Daoy (cell line): ENCODE data around the gene METTL24. TPM values are rescaled to one million over a fixed set of nuclear protein-coding genes. Genes with fewer than 3 reads are reported as not detected.
"Not testable (repeated sequence)": the region's sequence is repeated elsewhere in the genome, so short reads cannot be mapped to it uniquely, and the experiment has no call there.

Source experiments
- DNase-seq: peaks from one replicate; pipeline ENCODE4 v3.0.0-alpha.2; 2015; ENCODE audit warnings: low read depth
- total RNA-seq: library from RNA; depleted of rRNA; stranded (reverse); fragments of >200 nt; shearing (Covaris generic); gene quantifications from 2 replicates; pipeline ENCODE4 v1.2.3, GENCODE V29; 2014

The METTL24 gene
- total RNA-seq, 1 experiment from 2014 or later = not detected

DNA sequence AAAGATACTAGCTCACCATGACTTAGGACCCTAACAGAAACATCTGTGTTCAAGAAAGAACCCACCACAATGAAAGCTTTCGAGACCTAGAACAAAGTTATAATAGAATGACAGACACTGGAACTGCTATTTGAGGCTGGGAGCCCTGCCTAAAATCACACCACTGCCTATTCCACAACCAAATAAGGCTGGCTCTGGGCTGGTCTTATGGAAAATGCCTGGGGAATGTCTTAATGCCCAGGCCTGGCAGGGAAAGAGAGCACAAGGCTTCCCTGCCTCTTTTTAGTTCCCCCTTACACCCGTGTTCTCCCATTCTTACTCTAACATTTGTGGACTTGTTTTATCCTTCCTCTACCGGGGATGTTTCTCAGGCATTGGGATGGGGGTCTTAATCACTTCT lies 5.6 kb upstream of the METTL24 start:
- DNase-seq = no peak

DNA sequence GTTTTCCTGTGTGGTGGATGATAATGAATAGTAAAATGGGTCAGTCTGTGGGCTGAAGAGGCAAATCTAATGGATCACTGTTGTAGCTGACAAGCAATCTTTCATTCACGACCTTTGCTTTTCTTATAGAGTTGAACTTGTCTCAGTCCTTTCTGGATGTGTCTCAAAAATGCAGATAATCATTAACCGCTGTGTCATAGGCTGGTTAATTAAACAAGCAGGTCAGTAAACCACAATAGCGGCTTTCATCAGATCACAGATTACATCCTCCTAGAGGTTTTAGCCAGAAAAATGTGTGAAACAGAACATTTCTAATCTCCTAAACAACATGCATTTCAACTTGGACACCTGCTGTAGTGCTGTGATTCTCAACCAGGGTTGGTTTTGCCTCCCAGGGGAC lies 2.5 kb upstream of the METTL24 start:
- no peak for DNase-seq

- no peak for DNase-seq
Measured at GRCh38 chr6:110359556-110359955, 1.4 kb upstream of the METTL24 start.

DNA sequence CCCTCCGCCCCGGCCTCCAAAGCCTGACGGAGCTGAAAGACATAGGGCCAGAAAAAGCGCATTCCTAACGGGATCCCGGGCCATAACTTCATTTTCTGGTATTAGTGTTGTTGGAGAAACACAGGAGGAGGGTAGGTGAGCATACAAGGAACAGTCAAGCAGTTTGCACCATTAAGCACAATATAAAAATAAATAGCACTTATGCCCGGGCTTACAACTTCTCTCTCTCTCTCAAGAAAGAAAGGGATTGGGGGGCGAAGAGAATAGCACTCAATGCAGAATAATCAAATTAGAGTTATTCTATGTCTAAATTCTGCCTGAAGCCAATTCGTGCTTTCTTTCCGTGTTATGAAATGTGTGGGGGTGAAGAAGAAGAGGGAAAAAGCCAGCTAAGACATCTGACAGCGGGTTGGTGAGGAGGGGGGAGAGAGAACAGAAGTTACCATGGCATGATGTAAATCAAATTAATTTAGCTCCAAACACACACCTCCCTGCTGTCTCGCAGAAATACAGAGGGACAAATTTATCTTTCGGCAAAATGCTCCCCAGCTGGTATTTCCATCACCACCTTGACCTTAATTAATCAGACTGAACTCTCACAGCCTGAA lies 508 bp upstream of the METTL24 start:
- DNase-seq = no peak

DNA sequence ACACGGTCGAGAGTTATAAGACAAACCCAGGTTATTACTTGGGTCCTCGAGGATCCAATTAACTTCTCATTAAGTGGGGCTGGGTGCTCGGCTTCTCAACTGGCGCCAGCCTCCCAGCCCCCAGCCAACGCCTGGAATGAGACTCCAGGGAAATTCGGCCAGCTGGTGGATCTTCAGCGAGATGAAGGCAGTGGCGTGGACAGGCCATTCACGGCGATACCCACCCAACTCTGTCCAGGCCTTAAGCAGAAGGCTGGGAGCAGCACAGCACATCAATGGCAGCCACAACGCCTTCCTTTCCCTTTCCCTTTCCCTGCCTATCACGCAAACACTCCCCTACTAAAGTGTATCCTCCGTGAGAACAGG lies 868 bp downstream of the METTL24 start:
- DNase-seq = no peak

DNA sequence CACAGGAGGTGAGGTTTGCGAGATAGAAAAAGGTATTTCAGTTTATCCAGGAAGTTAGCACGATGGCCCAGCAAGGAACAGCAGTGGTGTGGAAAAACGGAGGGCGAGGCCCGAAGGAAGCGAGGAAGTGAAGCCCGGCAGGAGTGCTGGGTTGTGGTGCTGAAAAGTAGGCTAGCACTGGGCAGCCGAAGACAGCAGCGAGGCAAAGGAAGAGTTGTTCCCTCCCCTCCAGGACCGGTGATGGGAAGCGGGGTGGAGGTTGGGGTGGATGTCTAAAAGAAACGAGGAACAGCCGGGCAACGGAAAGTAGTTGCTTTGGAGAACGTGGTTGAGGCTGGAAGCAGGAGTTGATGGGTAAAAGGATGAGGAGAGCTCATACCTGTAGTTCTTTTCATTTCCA lies 1.4 kb downstream of the METTL24 start:
- no peak for DNase-seq

- no peak for DNase-seq
Measured at GRCh38 chr6:110355727-110356126, 2.4 kb downstream of the METTL24 start.

DNA sequence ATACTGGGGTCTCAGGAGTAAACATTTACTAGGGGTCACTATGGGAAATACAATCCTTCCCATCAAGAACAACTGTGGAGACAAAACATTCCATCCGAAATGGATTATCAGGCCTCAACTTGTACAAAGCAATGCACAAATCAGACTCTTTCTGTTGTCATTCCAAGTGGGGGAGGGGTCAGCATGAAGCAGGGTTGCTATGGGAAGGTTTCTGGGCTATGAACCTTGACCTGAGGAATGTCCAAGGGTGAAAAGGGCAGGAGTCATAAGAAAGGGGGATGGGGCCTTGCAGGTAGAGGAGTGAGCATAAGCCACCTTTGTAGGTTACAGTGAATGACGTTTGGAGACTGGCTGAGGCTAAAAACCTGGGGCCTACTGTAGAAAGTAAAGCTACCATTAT lies 3.1 kb downstream of the METTL24 start:
- DNase-seq = no peak

DNA sequence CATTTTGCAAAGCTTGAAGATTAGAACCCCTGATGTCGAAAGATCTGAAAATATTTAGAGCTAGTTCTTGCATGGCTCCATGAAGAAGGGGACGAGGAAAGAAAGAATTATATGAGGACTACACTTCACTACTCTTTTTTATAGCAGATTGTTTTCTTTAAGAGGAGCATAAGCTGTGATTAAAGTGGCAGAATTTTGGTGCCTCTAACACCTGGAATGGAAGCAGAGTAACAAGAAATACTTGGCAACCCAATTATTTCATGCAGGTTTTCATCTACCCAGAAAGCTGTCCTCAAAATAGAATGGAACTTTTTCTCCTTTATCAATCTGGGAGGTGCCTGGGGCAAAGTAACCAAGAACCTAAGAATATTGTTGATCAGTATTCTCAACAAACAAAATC lies 4.0 kb downstream of the METTL24 start:
- no peak for DNase-seq

GRCh38 chr6:110353457-110354001 lies 4.6 kb downstream of the METTL24 start:
- DNase-seq = no peak

DNA sequence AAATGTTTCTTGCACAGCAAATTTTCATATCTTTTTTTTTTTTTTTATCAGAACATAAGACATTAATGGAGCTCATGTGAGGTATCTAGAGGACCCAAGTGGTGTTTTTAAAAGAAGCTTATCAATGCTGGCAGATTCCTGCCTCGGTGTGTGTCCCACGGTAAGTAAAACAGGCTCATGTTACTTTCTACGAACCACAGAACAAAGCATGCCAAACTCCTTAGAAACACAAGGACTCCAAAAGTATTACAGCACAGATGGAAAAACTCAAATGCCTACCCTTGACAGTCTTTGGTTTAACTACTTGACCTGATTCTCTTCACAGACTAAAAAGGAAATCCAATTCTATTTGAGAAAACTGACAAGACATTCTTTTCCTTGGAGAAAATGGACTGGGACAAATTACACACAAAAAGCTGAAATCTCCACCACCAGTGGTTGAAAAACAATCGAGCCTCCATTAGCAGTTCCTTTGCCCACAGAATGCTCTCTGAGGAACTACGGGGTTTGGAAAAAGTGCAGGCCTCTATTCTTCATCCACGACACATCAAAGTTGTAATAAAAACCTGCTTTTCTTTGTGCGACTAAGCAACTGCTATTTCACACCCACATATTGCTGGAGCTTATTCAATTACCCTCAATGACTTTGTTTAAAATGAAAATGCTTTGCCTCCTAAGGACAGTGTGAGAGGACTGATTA lies 5.4 kb downstream of the METTL24 start:
- DNase-seq = no peak

DNA sequence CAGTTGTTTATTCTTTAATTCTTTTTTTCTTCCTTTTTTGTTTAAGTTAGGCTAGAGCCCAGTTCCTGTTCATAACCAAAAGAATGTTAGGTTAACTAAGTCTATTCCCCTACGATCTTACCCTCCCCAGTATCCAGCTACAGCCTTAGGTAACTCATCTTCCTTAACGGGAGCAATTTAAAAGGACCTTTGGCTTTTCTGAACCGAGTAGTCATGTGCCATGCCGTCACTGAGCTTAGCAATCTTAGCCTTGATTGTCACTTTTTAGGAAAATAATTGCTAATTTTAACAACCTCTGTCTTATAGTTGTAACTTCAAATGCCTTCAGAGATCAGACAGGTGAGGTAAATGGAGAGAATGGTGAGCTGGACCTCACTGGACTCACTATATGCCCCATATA lies 6.2 kb downstream of the METTL24 start:
- DNase-seq = no peak

- no peak for DNase-seq
Measured at GRCh38 chr6:110351546-110351945, 6.6 kb downstream of the METTL24 start.

- not testable (repeated sequence) for DNase-seq
Measured at GRCh38 chr6:110350593-110350992, 7.6 kb downstream of the METTL24 start.

DNA sequence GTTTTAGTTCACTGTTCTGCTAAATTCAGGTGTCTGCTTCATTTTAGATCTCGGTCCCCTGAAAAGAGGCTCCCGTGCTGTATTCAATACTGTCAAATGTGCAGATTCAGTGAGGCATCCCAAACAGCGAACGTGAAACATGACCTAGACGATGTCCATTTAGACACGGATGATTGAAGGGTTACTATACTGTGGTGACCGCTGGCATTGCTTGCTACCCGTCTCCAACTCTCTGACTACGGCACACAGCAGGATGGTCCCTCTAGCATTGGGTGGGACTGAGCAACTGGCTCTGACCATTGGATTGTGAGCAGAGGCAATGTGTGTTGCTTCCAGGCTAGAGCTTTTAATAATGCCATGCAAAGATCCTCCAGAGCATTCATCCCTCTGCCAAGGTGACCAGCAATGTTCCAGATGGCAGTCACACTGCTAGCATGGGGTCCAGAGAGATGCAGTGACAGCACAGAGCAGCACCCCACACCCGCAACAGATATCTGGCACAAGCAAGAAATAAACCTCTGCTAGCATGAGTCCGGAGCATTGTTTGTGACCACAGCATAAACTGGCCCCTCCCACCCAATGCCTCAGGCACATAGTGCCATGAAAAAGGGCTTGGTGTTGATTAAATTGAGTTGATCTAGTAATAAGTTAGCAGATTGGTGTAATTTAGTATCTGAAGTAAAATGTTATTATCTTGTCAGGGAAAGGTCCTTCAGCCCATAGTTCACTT lies 9.0 kb downstream of the METTL24 start:
- DNase-seq = no peak

- DNase-seq = no peak
Measured at GRCh38 chr6:110345025-110345424, 13.1 kb downstream of the METTL24 start.

DNA sequence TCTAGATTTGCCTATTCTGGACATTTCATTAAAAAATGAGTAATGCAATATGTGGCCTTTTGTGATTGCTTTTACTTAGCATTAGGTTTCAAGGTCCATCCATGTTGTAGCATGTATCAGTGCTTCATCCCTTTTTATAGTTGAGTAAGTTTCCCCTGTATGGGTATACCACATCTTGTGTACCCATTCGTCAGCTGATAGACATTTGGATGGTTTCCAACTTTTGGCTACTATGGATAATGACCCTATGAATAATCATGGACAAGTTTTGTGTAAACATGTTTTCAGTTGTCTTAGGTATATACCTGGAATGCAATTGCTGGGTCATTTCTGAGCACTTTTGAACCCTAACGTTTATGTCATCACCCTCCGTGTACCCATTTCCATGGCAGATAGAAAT lies 15.4 kb downstream of the METTL24 start:
- DNase-seq = no peak

GRCh38 chr6:110341663-110342596 lies 16.2 kb downstream of the METTL24 start:
- no peak for DNase-seq

DNA sequence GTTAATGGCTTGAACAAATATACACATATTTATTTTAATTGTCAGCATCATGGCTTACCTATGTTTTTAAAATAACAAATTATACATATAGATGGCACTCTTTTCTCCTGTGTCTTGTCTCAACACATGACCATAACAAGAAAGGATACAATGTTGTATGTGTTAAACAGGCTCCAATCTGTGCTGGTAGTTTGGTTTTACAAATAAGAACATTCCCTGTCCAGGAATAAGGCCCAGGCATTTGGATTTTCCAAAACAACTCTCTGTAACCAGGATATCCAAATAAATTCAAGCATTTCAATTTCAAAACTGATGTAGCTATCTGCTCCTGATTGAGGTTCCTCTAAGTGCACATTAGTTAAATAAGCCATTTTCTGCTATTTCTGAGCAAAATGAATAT lies 17.1 kb downstream of the METTL24 start:
- DNase-seq = no peak

GRCh38 chr6:110340392-110340965 lies 17.7 kb downstream of the METTL24 start:
- DNase-seq = no peak

DNA sequence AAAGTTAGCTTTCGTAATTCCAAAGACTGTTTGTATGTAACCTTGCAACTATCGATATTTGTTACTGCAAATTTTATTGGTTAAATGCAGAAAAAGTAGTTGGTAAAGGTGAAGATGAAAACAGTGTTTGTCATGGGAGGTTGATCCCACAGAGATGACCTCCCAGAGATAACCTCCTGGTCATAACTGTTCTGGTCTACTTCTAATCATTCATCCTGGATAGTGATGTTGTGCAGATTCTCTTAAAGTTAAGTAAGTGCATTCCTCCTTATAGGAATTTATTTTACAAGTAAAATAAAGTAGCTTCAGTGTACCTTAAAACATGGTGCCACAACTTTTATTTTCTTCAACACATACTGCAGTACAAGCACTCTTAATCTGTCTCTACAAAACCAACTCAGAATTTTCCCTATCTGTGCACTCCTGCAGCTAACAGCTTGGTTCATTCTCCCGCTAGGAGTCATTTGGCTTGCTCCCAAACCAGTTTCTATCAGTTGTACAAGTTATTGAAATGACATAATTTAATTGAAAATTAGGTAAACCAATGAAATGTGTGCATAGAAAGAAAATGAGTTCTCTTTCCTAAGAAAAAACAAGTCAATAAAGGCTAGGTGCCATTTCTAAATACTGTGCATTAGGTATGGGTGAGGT lies 19.2 kb downstream of the METTL24 start:
- no peak for DNase-seq
